ENCODE results near the gene SERPINA4. TPM values are rescaled to one million over a fixed set of nuclear protein-coding genes. Genes with fewer than 3 reads are reported as not detected.
A peak's percentile ranks its signal among the peaks of the same experiment; 100 is the strongest.

SERPINA4 gene
- total and polyA plus RNA-seq, 2 of the 13 experiments (the other 11 are each of a cell fraction or from before 2014, with no cell fraction given): 39.1 to 57.8 TPM

DNA sequence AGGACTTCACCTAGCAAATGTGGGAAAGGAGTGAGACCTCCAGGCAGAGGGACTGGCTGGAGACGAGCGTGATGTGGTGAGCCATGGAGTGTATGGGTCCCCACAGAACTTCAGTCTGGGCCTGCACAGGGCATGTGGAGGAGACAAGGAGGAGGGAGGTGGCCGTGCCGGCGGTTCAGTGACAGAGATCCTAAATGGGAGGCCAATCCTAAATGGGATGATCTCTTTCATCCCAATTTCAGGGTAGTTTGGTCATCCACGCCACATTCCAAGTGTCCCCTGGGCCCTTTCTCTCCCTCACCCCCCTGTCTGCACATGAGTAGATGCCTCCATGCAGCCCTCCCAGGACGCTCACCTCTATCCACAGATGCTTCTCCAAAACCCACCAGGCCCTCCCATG is 33.2 kb downstream of the SERPINA4 start (continued):
- TF ChIP-seq IRF1 (CRISPR knock-in tag; IDR thresholded peaks at IDR 0.05; ENCODE audit: low read depth) (no peak), NFKBIZ (CRISPR knock-in tag; IDR thresholded peaks at IDR 0.05) (no peak), ZBTB3 (CRISPR knock-in tag; IDR thresholded peaks at IDR 0.05; ENCODE audit: borderline replicate concordance, low read depth) (no peak), ATF7-NPFF (CRISPR knock-in tag; IDR thresholded peaks at IDR 0.05; ENCODE audit: low read depth) (no peak), ZNF687 (CRISPR knock-in tag; IDR thresholded peaks at IDR 0.05) (peak; percentile 38; the same call in 1 of the 2 replicates), ZNF296 (CRISPR knock-in tag; conservative IDR thresholded peaks at IDR 0.05) (0 out of 2 replicates have a peak, but pooled peaks have one; percentile 3), RBFOX2 (IDR thresholded peaks at IDR 0.05; ENCODE audit: low read depth, low read length) (peak; percentile 56; the same call in 1 of the 2 replicates), ZNF276 (CRISPR knock-in tag; IDR thresholded peaks at IDR 0.05; ENCODE audit: low read depth) (no peak), ZNF230 (CRISPR knock-in tag; IDR thresholded peaks at IDR 0.05) (peak; percentile 9; the same call in 1 of the 2 replicates), JUN (CRISPR knock-in tag; IDR thresholded peaks at IDR 0.05) (no peak), KDM4B (CRISPR knock-in tag; IDR thresholded peaks at IDR 0.05) (no peak), ZNF180 (CRISPR knock-in tag; IDR thresholded peaks at IDR 0.05; ENCODE audit: borderline replicate concordance, low read depth) (no peak), HNF1B (CRISPR knock-in tag; IDR thresholded peaks at IDR 0.05) (no peak), ZSCAN9 (CRISPR knock-in tag; IDR thresholded peaks at IDR 0.05; ENCODE audit: borderline replicate concordance) (no peak), SMARCE1 (IDR thresholded peaks at IDR 0.05; ENCODE audit: borderline replicate concordance) (no peak), ZFP36L2 (CRISPR knock-in tag; IDR thresholded peaks at IDR 0.05) (no peak), ZNF570 (CRISPR knock-in tag; IDR thresholded peaks at IDR 0.05; ENCODE audit: borderline replicate concordance) (no peak)
- TF ChIP-seq, protein P1, sequence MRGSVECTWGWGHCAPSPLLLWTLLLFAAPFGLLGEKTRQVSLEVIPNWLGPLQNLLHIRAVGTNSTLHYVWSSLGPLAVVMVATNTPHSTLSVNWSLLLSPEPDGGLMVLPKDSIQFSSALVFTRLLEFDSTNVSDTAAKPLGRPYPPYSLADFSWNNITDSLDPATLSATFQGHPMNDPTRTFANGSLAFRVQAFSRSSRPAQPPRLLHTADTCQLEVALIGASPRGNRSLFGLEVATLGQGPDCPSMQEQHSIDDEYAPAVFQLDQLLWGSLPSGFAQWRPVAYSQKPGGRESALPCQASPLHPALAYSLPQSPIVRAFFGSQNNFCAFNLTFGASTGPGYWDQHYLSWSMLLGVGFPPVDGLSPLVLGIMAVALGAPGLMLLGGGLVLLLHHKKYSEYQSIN (CRISPR knock-in tag; IDR thresholded peaks at IDR 0.05; ENCODE audit: borderline replicate concordance): 0 out of 2 replicates have a peak, but pooled peaks have one; percentile 2
- TF ChIP-seq, protein P2, sequence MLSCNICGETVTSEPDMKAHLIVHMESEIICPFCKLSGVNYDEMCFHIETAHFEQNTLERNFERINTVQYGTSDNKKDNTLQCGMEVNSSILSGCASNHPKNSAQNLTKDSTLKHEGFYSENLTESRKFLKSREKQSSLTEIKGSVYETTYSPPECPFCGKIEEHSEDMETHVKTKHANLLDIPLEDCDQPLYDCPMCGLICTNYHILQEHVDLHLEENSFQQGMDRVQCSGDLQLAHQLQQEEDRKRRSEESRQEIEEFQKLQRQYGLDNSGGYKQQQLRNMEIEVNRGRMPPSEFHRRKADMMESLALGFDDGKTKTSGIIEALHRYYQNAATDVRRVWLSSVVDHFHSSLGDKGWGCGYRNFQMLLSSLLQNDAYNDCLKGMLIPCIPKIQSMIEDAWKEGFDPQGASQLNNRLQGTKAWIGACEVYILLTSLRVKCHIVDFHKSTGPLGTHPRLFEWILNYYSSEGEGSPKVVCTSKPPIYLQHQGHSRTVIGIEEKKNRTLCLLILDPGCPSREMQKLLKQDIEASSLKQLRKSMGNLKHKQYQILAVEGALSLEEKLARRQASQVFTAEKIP (CRISPR knock-in tag; IDR thresholded peaks at IDR 0.05; ENCODE audit: borderline replicate concordance): no peak

Measured in HepG2 (cell line).